Measurements from ENCODE around the gene ADSS1. TPM values are rescaled to one million over a fixed set of nuclear protein-coding genes. Genes with fewer than 3 reads are reported as not detected.

ADSS1 gene
- polyA plus RNA-seq, 1 donor (not counting 4 experiments of a cell fraction or from before 2014, with no cell fraction given): 1.7 TPM

- H3K9me3 ChIP-seq (ENCODE audit: control insufficient read depth, low read depth, low read length): no peaks in the 10 kb centered on the region
- no peak overlapping the region for H3K4me2 ChIP-seq (ENCODE audit: control insufficient read depth, extremely low read depth, insufficient read depth, low read depth, low read length)
- no peaks in the 10 kb centered on the region for H3K27me3 ChIP-seq (ENCODE audit: control insufficient read depth, extremely low read depth, insufficient read depth, low read length)
- peaks cover 0 to under 1% of the 10 kb centered on the region in 2 experiments for H3K36me3 ChIP-seq (ENCODE audit: control insufficient read depth in 2 of 2, extremely low read depth in 1 of 2, insufficient read depth in 2 of 2, low read length in 2 of 2)
- peaks cover 16% of the 10 kb centered on the region for H3K79me2 ChIP-seq (ENCODE audit: control insufficient read depth, insufficient read depth, low read length)
- H3K4me1 ChIP-seq (ENCODE audit: control insufficient read depth, extremely low read depth, insufficient read depth, low read length): peaks cover 52% of the 10 kb centered on the region
- no peak overlapping the region for H3K27ac ChIP-seq (ENCODE audit: control insufficient read depth, insufficient read depth, low read length)
- no peaks in the 10 kb centered on the region for H3K9me1 ChIP-seq (ENCODE audit: control insufficient read depth, extremely low read depth, insufficient read depth, low read length)
- FAIRE-seq (no peak), DNase-seq (ENCODE audit: low read depth, low spot score) (no peak)
- no peak for TF ChIP-seq EZH2 (IDR thresholded peaks at IDR 0.05; ENCODE audit: low read length)
- TF ChIP-seq CTCF (optimal IDR thresholded peaks at IDR 0.05 in 1 of 3, IDR thresholded peaks at IDR 0.05 in 1 of 3, conservative IDR thresholded peaks at IDR 0.05 in 1 of 3; ENCODE audit: extremely low read depth in 1 of 3, insufficient read depth in 2 of 3, low read length in 3 of 3): no peak
- H4K20me1 ChIP-seq (ENCODE audit: control insufficient read depth, extremely low read depth, insufficient read depth, low read length): peaks cover 3% of the 10 kb centered on the region
- no peak overlapping the region for H3K9ac ChIP-seq (ENCODE audit: control insufficient read depth, extremely low read depth, insufficient read depth, low read length)
- H3K4me3 ChIP-seq (ENCODE audit: control insufficient read depth in 2 of 3, extremely low read depth in 1 of 3, insufficient read depth in 2 of 3, low read depth in 1 of 3, low read length in 3 of 3): no peak overlapping the region
- no peak overlapping the region for H2AFZ ChIP-seq (ENCODE audit: control insufficient read depth, low read length)
- dilution Hi-C loops (cut with MboI; ENCODE audit: extremely low pct_ligation_motif_present, low sequenced_read_pairs): no loop called here
Observed at GRCh38 chr14:104685998-104686610, 37.9 kb upstream of the ADSS1 start.

GRCh38 chr14:104686624-104687517 is 37.2 kb upstream of the ADSS1 start:
- Histone ChIP-seq H3K79me2 (ENCODE audit: control insufficient read depth, insufficient read depth, low read length) (peaks cover 24% of the 10 kb centered on the region), H3K4me2 (ENCODE audit: control insufficient read depth, extremely low read depth, insufficient read depth, low read depth, low read length) (peak overlapping the region; percentile 75), H3K27ac (ENCODE audit: control insufficient read depth, insufficient read depth, low read length) (peak overlapping the region; percentile 53), H3K27me3 (ENCODE audit: control insufficient read depth, extremely low read depth, insufficient read depth, low read length) (no peaks in the 10 kb centered on the region), H3K36me3 (ENCODE audit: control insufficient read depth in 2 of 2, extremely low read depth in 1 of 2, insufficient read depth in 2 of 2, low read length in 2 of 2) (peaks cover 3 to 6% of the 10 kb centered on the region in 2 experiments), H3K9ac (ENCODE audit: control insufficient read depth, extremely low read depth, insufficient read depth, low read length) (peak overlapping the region; percentile 15), H3K4me3 (ENCODE audit: control insufficient read depth in 2 of 3, extremely low read depth in 1 of 3, insufficient read depth in 2 of 3, low read depth in 1 of 3, low read length in 3 of 3) (no peak overlapping the region), H3K4me1 (ENCODE audit: control insufficient read depth, extremely low read depth, insufficient read depth, low read length) (peaks cover 50% of the 10 kb centered on the region), H3K9me1 (ENCODE audit: control insufficient read depth, extremely low read depth, insufficient read depth, low read length) (no peaks in the 10 kb centered on the region), H2AFZ (ENCODE audit: control insufficient read depth, low read length) (no peak overlapping the region), H4K20me1 (ENCODE audit: control insufficient read depth, extremely low read depth, insufficient read depth, low read length) (peaks cover 10% of the 10 kb centered on the region), H3K9me3 (ENCODE audit: control insufficient read depth, low read depth, low read length) (no peaks in the 10 kb centered on the region)
- no peak for FAIRE-seq
- dilution Hi-C loops (cut with MboI; ENCODE audit: extremely low pct_ligation_motif_present, low sequenced_read_pairs): no loop called here
- DNase-seq (ENCODE audit: low read depth, low spot score): no peak
- no peak for TF ChIP-seq CTCF (optimal IDR thresholded peaks at IDR 0.05 in 1 of 3, IDR thresholded peaks at IDR 0.05 in 1 of 3, conservative IDR thresholded peaks at IDR 0.05 in 1 of 3; ENCODE audit: extremely low read depth in 1 of 3, insufficient read depth in 2 of 3, low read length in 3 of 3)
- TF ChIP-seq EZH2 (IDR thresholded peaks at IDR 0.05; ENCODE audit: low read length): no peak

All from keratinocyte (primary cell).